ENCODE data around the gene GPC6. TPM values are rescaled to one million over a fixed set of nuclear protein-coding genes. Genes with fewer than 3 reads are reported as not detected.

The GPC6 gene
- polyA plus RNA-seq, 1 donor from 2014 or later, result 9.0 TPM

- Histone ChIP-seq H4K20me1 (ENCODE audit: insufficient read depth) (no peaks in the 10 kb centered on the region), H3K79me2 (replicated peaks; ENCODE audit: insufficient read depth, low read length) (no peaks in the 10 kb centered on the region), H3K36me3 (ENCODE audit: insufficient read depth, low read length) (no peaks in the 10 kb centered on the region), H3K4me3 (ENCODE audit: low read length) (no peak overlapping the region), H2AFZ (ENCODE audit: low read depth, low read length) (no peak overlapping the region), H3F3A (ENCODE audit: insufficient read depth, low read length, poor library complexity, severe bottlenecking) (peaks cover 5% of the 10 kb centered on the region), H3K27ac (ENCODE audit: low read length) (no peak overlapping the region), H3K9me2 (ENCODE audit: insufficient read depth, low read length) (no peaks in the 10 kb centered on the region), H3K9me3 (ENCODE audit: low read length) (no peaks in the 10 kb centered on the region), H3K4me2 (ENCODE audit: low read length) (no peak overlapping the region), H3K9ac (ENCODE audit: low read length) (no peak overlapping the region), H3K27me3 (ENCODE audit: insufficient read depth, low read depth, low read length) (no peaks in the 10 kb centered on the region)
- peak; percentile 10 for TF ChIP-seq MXI1 (conservative IDR thresholded peaks at IDR 0.05; ENCODE audit: poor library complexity, severe bottlenecking)
- peak; percentile 74 for TF ChIP-seq POLR2AphosphoS5 (IDR thresholded peaks at IDR 0.05)
- TF ChIP-seq CTCF (IDR thresholded peaks at IDR 0.05; ENCODE audit: poor library complexity, severe bottlenecking), result no peak
- peak; percentile 92 for TF ChIP-seq EP300 (conservative IDR thresholded peaks at IDR 0.05; ENCODE audit: poor library complexity, severe bottlenecking)
- TF ChIP-seq, protein P1, sequence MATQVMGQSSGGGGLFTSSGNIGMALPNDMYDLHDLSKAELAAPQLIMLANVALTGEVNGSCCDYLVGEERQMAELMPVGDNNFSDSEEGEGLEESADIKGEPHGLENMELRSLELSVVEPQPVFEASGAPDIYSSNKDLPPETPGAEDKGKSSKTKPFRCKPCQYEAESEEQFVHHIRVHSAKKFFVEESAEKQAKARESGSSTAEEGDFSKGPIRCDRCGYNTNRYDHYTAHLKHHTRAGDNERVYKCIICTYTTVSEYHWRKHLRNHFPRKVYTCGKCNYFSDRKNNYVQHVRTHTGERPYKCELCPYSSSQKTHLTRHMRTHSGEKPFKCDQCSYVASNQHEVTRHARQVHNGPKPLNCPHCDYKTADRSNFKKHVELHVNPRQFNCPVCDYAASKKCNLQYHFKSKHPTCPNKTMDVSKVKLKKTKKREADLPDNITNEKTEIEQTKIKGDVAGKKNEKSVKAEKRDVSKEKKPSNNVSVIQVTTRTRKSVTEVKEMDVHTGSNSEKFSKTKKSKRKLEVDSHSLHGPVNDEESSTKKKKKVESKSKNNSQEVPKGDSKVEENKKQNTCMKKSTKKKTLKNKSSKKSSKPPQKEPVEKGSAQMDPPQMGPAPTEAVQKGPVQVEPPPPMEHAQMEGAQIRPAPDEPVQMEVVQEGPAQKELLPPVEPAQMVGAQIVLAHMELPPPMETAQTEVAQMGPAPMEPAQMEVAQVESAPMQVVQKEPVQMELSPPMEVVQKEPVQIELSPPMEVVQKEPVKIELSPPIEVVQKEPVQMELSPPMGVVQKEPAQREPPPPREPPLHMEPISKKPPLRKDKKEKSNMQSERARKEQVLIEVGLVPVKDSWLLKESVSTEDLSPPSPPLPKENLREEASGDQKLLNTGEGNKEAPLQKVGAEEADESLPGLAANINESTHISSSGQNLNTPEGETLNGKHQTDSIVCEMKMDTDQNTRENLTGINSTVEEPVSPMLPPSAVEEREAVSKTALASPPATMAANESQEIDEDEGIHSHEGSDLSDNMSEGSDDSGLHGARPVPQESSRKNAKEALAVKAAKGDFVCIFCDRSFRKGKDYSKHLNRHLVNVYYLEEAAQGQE (IDR thresholded peaks at IDR 0.05; ENCODE audit: borderline replicate concordance), result peak; percentile 34
- TF ChIP-seq SMC3 (conservative IDR thresholded peaks at IDR 0.05; ENCODE audit: poor library complexity), result peak; percentile 13
- no peak for TF ChIP-seq RAD21 (conservative IDR thresholded peaks at IDR 0.05)
- no peak for TF ChIP-seq TAF1 (IDR thresholded peaks at IDR 0.05; ENCODE audit: low read depth)
- TF ChIP-seq EZH2 (IDR thresholded peaks at IDR 0.05; ENCODE audit: borderline replicate concordance, insufficient read depth, low read length, poor library complexity, severe bottlenecking), result no peak
Observed at GRCh38 chr13:93521307-93521706, 294.7 kb downstream of the GPC6 start.

- H3K9me2 ChIP-seq (ENCODE audit: insufficient read depth, low read length), result no peaks in the 10 kb centered on the region
- peaks cover 5% of the 10 kb centered on the region for H3F3A ChIP-seq (ENCODE audit: insufficient read depth, low read length, poor library complexity, severe bottlenecking)
- no peak overlapping the region for H3K4me3 ChIP-seq (ENCODE audit: low read length)
- H2AFZ ChIP-seq (ENCODE audit: low read depth, low read length), result no peak overlapping the region
- no peak overlapping the region for H3K4me2 ChIP-seq (ENCODE audit: low read length)
- H3K79me2 ChIP-seq (replicated peaks; ENCODE audit: insufficient read depth, low read length), result no peaks in the 10 kb centered on the region
- H3K27ac ChIP-seq (ENCODE audit: low read length), result no peak overlapping the region
- no peaks in the 10 kb centered on the region for H3K9me3 ChIP-seq (ENCODE audit: low read length)
- H3K9ac ChIP-seq (ENCODE audit: low read length), result no peak overlapping the region
- no peaks in the 10 kb centered on the region for H3K36me3 ChIP-seq (ENCODE audit: insufficient read depth, low read length)
- no peaks in the 10 kb centered on the region for H3K27me3 ChIP-seq (ENCODE audit: insufficient read depth, low read depth, low read length)
- no peak for TF ChIP-seq CTCF (IDR thresholded peaks at IDR 0.05; ENCODE audit: poor library complexity, severe bottlenecking)
- TF ChIP-seq, protein P1 (IDR thresholded peaks at IDR 0.05; ENCODE audit: borderline replicate concordance), result no peak
- TF ChIP-seq EZH2 (IDR thresholded peaks at IDR 0.05; ENCODE audit: borderline replicate concordance, insufficient read depth, low read length, poor library complexity, severe bottlenecking), result no peak
- no peak for TF ChIP-seq POLR2AphosphoS5 (IDR thresholded peaks at IDR 0.05)
- TF ChIP-seq RAD21 (conservative IDR thresholded peaks at IDR 0.05), result no peak
- TF ChIP-seq MXI1 (conservative IDR thresholded peaks at IDR 0.05; ENCODE audit: poor library complexity, severe bottlenecking), result no peak
- no peak for TF ChIP-seq EP300 (conservative IDR thresholded peaks at IDR 0.05; ENCODE audit: poor library complexity, severe bottlenecking)
- TF ChIP-seq SMC3 (conservative IDR thresholded peaks at IDR 0.05; ENCODE audit: poor library complexity), result no peak
- TF ChIP-seq TAF1 (IDR thresholded peaks at IDR 0.05; ENCODE audit: low read depth), result no peak
- H4K20me1 ChIP-seq (ENCODE audit: insufficient read depth), result no peaks in the 10 kb centered on the region
Observed at GRCh38 chr13:93522501-93522900, 295.9 kb downstream of the GPC6 start.

Measured in neural cell (in vitro differentiated cells).